GM21786 (cell line): ENCODE results near the gene SF3B1.
"Not testable (repeated sequence)": the region's sequence is repeated elsewhere in the genome, so short reads cannot be mapped to it uniquely, and the experiment has no call there.

Experiments
- ATAC-seq: cut with Tn5 transposase; IDR thresholded peaks from one replicate; pipeline ENCODE4 v1.9.1; 2021; ENCODE audit not compliant: unreplicated experiment

Gene SF3B1

DNA sequence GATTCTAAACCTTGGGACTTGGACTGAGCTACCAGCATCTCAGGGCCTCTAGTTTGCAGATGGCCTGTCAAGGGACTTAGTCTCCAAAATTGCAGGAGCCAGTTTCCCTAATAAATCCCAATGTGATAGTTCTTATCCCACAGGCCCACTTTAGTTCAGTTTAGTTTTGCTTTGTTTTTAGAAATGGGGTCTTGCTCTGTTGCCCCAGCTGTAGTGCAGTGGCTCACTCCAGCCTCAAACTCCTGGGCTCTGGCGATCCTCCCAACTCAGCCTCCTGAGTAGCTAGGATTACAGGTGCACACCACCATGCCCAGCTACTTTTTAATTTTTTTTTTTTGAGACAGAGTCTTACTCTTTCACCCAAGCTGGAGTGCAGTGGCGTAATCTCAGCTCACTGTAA, 2.6 kb upstream of the SF3B1 start:
- ATAC-seq = no peak

DNA sequence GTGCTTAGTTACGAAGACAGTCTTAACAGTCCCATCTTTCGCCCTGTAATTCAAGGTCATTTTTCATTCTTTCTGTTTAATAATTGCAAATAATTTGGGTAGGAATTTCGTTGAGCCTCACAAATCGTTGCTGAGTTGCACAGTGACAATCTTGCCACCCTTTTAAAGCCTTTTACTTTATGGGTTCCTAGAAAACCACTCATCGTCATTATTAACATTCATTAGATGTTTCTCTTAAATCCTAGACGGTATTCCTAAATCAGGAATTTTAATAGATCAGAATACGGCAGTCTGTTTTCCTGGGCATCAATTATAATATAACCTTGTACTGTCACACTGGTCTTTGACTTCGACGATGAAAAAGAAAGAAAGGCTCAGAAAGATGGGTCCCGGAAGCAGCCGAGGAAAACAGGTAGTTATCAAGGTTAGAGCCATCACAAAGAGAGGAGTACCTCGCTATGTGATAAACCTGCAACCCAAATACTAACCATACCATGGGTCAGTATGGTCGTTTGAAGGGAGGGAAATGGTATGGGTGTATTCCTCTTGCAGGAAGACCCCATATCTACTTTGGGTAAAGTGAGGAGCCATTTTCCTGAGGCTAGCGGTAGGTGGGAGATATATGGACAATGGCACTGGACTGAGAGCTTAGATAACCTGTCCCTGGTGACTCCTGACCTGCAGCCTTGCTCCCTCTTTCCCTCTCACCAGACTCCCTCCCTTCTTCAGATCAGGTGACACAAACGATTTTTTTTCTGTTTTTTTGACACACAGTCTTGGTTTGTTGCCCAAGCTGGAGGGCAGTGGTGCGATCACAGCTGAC, 981 bp upstream of the SF3B1 start:
- ATAC-seq = no peak

DNA sequence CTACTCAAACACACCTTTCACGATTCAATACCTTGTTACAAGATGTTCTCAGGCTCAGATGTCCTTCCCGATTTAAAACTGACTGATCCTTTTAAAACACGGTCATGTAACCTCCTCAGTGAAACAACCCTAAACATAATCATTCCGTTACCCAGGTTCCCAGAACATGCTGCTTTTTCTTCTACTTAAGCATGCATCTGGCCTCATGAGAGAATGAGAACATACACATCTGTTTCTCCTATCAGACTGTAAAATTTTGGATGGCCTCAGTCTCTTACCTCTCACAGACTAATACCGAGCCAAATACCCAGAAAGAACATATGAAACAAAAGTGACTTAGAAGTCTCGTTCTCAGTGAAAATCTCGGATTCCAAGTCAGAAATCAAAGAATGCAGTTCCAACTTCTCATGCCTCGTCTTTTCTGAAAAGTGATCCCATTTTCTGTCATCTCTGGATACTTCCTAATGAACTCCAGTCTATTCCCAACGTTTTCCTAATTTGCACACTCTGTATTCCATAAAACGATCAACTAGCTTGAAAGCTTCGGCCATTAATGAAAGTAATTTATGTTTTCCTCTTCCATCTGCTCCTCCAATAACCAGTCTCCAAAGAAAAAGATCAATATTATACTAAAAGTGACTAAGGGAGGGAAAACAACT, 919 bp downstream of the SF3B1 start:
- ATAC-seq = no peak

DNA sequence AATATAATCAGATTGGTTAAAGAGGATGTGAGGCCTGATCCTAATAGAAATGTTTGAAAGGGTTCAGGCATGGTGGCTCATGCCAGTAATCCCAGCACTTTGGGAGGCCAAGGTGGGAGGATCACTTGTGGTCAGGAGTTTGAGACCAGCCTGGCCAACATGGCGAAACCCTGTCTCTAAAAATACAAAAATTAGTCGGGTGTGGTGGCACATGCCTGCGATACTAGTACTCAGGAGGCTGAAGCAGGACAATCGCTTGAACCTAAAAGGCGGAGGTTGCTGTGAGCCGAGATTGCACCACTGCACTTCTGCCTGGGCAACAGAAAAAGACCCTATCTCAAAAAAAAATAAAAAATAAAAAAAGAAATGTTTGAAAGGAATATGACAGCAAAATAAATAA, 2.3 kb downstream of the SF3B1 start:
- ATAC-seq = not testable (repeated sequence)

DNA sequence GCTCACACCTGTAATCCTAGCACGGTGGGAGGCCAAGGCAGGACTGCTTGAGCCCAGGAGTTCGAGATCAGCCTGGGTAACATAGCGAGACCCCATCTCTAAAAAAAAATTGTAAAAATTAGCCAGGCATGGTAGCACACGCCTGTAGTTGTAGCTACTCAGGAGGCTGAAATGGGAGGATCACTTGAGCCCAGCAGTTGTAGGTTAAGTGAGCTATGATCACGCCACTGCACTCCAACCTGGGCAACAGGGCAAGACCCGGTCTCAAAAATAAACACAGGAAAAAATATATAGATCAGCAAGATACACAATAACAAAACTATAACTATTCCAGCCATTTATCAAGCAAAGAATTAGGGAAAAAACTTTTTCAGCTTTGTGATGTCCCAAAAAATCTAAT, 3.0 kb downstream of the SF3B1 start:
- ATAC-seq = no peak

DNA sequence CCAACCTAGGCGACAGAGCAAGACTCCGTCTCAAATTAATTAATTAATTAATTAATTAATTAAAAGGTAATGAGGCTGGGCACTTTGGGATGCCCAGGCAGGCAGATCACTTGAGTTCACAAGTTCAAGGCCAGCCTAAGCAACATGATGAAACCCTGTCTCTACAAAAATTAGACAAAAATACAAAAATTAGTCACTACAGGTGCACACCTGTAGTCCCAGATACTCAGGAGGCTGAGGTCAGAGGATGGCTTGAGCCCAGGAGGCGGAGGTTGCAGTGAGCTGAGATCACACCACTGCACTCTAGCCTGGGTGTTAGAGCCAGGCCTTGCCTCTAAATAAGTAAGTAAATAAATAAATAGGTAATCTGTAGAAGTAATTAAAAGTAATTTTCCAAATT, 6.8 kb downstream of the SF3B1 start:
- no peak for ATAC-seq

DNA sequence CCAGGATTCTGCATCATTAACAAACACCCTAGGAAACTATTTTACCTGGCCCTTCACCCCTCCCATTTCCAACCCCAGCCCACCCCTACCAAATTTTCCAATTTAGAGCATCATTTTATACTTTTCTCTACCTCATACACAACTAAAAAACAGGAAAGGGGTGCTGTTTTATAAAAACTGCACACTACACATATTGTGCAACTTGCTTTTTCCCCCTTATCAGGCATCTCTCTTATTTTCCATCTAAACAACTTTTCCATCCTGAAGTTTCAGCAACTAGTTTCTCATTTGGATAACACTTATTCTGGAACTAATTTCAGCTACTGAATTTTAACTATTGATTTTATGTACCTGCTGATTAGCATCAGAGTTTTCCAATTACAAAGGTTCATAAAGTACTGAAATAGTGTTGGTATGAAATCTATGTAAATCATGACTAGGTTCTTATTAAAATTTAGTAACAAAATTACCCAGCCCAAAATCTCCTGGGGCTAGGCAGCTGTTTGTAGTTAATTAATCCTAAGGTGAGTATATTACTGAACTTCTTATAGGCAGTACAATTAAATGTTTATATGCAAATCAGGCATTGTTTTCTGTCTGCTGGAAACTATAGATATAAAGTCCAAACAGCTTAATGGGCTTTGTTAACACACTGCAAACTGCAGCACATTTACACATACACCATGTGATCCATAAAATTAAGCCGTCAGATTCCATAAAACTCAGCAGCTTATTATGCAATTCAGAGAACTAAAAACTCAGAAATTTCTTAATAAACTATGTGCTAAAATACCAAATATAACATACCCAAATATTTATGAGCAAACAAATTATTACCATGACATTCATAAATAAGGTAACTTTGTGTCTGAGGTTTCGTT, 7.9 kb downstream of the SF3B1 start:
- no peak for ATAC-seq

DNA sequence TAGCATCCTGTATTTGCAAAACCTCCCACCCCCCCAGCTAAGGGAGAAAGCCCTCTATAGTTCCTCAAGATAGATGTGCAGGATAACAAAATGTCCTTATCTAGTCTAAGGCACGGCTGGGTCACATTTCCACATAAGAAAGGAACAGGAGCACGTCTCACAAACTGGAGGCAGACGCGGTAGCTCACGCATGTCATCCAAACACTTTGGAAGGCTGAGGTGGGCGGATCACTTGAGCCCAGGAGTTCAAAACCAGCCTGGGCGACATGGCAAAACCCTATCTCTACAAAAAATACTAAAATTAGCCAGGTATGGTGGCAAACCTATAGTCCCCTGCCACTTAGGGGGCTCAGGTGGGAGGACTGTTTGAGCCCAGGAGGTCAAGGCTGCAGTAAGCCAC, 9.3 kb downstream of the SF3B1 start:
- no peak for ATAC-seq

DNA sequence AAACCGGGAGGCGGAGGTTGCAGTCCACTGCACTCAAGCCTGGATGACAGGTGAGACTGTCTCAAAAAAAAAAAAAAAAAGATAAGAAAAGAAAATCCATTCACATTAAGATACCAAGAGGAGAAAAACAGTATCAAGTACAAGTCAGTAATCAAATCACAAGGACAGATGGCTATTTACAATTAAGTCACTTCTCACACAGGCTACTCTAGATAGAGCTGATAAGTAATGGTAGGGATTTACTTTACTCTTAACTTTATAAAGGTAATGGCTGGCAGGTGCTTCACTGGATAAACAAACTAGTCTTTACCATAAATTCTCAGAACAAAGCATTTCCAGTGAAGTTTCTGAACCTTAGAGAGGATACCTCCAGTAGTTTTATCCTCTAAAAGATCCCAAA, 11.5 kb downstream of the SF3B1 start:
- no peak for ATAC-seq

DNA sequence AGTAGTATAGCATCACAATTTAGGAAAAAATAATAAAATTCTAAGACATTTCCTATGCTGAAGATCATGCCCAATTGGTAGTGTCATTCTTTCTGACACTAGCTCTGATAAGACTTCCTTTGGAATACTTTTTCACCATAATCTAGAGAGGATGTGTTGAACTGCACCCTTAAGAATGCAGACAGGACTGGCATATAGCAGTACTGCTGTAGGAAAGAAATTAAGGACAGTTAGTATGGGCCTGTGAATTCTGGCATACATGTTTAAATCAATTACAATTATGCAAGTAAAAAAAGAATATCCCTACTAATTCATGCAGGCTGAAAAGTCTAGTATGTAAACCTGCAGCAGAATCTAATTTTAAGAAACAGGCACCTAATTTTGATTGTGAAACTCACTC, 15.4 kb downstream of the SF3B1 start:
- ATAC-seq = no peak

DNA sequence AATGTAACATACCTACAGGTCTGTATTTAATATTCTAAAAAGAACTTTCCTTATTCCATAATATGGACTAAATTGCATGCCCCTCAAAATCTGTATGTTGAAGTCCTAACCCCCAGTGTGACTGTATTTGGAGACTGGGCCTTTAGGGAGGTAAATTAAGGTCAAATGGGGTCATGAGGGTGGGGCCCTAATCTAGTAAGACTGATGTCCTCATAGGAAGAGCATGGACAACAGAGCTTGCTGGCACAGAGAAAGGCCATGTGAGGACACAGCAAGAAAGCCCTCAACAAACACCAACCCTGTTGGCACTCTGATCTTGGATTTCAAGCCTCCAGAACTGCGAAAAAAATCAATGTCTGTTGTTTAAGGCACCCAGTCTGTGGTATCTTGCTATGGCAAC, 18.6 kb downstream of the SF3B1 start:
- no peak for ATAC-seq

DNA sequence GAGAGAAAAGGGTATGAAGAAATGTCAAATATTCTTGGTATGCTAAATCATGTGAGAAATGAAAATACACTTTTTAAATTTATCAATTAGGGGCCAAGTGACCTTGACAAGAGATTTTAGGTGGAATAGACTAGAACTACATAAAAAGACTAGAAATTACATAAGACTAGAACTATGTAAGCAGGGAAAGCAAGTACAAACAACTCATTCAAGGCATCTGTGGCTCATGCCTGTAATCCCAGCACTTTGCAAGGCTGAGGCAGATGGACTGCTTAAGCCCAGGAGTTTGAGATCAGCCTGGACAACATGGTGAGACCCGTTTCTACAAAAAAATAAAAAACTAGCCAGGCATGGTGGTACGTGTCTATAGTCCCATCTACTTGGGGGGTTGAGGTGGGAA, 20.3 kb downstream of the SF3B1 start:
- ATAC-seq = no peak

DNA sequence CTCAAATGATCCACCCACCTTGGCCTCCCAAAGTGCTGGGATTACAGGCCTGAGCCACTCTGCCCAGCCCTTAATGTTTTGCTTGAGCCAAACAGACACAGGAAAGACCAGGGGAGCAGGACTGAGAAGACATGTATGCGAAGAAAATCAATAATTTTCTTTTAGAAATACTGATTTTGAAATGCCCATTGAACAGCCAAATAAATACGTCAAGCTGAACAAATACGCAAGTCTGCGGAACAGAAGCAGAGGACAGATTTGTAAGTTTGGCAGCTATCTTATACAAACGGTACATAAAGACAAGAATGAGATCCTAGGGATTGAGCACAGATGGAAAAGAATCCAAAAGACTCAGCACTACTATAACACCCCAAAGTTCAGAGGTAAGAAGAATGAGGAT, 20.8 kb downstream of the SF3B1 start:
- ATAC-seq = no peak

DNA sequence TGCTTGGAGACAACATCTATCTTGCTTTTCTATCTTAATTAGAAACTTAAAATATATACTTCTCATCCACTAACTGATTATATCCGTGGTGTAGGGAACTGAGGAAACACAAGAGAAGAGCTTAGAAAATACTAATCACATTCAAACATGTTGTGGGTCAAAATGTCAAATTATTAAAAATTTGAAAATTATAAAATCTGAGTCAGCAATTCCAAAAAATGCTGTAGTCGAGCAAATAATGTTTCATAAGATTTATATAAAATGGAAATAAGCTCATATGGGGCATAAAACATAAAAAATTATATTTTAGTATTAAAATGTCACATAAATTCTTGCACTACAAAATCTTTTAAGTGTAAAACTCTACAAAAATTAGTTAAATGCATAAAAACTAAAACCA, 29.2 kb downstream of the SF3B1 start:
- ATAC-seq = no peak

DNA sequence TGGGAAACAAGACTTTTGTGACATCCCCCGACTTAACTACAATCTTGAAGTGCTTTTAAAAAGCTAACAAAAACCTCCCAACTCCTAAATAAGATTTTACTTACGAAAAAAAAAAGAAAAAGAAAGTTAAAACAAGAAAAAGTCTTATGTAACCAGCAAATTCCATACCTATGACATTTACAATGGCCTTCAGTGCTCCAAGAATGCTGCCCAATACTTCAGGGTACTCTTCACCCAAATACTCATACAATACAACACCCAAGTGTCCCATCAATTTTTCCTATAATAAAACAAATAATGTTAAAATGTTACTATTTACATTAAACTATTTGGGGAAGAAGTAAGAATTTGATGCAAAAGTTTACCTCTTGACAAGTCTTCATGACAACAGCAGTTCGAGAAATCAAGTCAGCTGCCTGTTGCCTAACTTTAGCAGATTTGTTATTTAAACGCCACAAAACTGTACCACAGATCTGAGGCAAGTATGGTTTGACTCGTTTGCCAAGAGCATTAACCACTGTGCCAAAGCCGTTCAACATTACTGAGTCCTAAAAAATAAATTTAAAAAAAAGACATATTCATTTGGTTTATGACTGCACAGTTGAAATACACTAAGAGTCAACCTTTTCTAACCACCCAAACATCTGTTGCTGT, 34.8 kb downstream of the SF3B1 start:
- ATAC-seq = no peak

DNA sequence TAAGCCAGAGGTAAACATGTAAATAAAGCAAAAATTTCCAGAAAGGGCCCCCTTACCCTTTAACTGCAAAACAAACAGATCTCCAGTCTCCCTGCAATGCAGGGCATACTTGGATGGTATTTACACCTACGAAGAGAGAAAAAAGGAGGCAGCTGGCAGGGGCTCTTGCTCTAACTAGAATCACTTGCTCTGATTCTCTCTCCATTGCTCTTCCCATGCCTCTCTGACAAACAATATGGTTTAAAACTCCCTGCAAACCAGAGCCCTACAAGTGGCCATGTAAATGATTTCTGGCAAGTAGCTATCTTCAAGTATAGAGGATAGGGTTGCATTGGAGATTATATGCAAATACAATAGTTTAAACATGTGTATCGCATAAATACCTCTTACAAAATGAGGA, 35.9 kb downstream of the SF3B1 start:
- ATAC-seq = no peak

DNA sequence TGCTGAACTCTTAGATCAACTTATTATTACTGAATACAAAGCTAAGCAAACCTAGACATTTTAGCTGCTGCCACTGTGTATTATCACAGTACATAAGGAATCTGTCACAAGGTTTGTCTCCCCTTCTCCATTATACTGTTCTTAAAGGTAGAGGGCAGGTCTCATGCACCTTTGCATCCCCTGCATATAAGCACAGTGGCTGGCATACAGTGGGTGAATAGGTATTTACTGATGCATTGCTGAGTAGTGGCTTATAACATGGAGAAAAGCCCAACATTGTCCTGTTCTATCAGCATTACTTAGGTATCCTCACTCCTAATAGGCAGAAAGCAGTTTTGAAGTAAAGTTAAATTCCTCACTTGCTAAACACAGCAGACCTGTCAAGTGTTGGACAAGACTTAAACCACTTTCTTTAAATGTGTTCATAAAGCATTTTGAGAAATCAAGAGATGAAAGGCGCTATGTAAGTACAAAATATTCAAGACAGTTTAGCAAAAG, 43.6 kb downstream of the SF3B1 start:
- no peak for ATAC-seq

DNA sequence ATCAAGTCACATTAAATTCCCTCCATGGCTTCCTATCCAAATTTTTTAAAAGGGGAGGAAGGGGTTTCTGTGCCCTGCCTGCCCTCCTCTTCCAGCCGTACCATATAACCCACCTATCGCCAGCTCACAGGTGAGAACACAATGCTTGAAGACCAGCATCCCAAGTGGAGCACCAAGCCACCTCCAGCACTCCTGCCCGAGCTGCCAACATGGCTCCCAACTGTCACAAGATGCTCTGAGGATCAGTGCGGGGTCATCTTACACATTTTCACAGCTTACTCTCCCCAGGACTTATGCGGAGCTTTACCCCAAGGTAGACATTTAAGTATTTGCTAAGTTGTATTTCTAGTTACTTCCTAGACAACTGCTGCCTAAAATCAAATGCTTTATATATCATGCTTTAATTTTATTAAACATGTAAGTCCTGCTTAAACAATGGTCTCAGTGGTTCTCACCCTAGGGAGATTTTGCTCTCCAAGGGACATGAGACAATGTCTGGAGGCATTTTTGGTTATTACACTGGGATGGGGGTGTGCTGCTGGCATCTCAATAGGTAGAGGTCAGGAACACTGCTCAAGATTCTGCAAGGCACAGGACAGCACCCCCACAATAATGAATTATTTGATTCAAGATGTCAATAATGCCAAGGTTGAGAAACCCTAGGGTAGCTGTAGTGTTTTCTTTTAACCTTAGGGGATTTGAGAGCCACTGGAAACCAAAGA, 45.8 kb downstream of the SF3B1 start:
- ATAC-seq = no peak

DNA sequence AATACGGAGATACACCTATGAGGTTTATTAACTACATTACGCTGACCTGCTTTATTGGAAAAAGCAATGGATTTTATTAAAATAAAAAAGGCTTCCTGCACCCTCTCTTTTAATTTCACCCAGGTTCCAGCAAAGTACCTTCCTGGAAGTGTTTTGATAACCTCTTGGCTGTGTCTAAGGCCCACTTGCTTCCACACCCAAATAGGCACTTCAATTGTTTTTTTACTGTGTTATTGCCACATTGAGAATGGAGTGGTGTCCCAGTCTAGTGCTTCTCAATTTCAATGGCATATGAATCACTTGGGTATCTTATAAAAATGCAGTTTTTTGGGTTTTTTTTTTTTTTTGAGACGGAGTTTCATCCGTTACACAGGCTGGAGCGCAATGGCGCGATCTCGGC, 47.6 kb downstream of the SF3B1 start:
- no peak for ATAC-seq

DNA sequence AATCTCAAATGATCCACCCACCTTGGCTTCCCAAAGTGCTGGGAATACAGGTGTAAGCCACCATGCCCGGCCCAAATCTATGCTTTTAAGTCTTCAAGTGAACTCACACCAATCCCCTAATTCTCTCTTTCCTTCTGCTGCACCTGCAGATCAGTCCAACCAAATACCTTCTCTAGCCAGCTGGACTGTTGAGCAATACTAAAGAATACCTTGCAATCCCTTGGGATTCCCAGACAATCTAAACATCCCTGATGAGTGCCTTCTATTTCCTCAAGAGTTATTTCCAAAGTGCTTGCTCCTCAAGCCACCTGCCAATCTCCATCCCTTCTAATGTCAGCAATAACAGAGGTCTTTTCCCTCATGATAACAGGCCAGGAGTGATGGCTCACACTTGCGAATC, 48.6 kb downstream of the SF3B1 start:
- ATAC-seq = no peak
